PC-3 (cell line): Measurements from ENCODE around the gene CHCHD10.

Source experiments
- EZH2 ChIP-seq: fragments of 300-600 bp; sonication (generic); IDR thresholded peaks from one replicate; pipeline ENCODE4 v1.6.1; 2017; ENCODE audit warnings: antibody characterized with exemption, mild to moderate bottlenecking, low read length; ENCODE audit not compliant: unreplicated experiment
- EZH2phosphoT487 ChIP-seq: fragments of 300-600 bp; sonication (generic); IDR thresholded peaks from 2 replicates; pipeline ENCODE4 v1.6.1; 2018; ENCODE audit warnings: mild to moderate bottlenecking, antibody characterized with exemption, low read length, borderline replicate concordance

DNA sequence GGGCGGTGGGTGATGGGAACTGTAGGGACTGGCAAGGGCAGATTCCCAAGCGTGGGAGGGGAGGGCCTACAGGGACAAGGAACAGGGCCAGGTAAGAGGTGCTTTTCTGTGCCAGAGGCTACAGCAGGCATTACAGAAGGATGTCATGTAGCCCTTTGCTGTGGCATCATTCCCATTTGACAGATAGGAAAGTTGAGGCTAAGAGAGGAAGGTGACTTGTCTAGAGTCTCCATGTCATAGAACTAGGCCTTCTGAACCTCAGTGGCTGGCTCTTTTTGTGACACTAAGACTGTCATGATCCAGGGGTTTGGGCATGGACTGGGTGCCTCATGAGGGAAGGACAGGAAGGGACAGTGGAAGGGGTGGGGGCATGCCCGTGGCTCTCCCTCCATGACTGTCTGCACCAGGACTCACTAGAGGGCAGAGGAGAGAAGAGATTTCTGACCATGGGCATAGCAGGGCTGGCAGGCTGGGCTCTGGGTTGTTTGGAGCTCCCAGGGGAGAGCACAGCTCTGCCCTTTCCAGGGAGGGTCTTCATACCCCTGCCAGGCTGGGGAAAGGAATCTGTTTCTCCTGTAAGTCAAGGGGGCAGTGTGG lies 8.1 kb upstream of the CHCHD10 start:
- TF ChIP-seq EZH2: no peak
- TF ChIP-seq EZH2phosphoT487: no peak
